ENCODE results near the gene RPL18.
A peak's percentile ranks its signal among the peaks of the same experiment; 100 is the strongest.

Gene RPL18

DNA sequence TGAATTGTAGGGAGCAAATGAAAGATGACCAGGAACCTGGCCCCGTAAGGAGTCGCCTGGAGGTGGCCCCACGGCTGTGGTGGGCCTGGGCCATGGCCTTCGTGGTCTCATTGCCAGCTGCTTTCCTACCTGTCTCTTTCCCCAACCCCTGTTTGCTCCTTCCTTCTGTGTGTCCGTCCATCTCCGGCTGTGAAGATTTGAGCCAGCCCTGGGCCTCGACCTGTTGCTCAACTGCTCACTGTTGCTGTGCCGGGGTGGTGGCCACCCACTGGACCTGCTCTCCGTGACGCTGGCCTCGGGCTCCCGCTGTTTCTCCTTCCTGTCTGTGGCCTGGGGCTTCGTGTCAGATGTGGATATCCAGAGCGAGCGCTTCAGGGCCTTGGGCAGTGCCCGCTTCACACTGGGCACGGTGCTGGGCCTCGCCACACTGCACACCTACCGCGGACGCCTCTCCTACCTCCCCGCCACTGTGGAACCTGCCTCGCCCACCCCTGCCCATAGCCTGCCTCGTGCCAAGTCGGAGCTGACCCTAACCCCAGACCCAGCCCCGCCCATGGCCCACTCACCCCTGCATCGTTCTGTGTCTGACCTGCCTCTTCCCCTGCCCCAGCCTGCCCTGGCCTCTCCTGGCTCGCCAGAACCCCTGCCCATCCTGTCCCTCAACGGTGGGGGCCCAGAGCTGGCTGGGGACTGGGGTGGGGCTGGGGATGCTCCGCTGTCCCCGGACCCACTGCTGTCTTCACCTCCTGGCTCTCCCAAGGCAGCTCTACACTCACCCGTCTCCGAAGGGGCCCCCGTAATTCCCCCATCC, 9.7 kb upstream of the RPL18 start:
- Histone ChIP-seq H3K4me1 (ENCODE audit: insufficient read depth, low read length) (peaks cover 30% of the 10 kb centered on the region), H3K4me3 (ENCODE audit: low read depth in 1 of 2, low read length in 2 of 2) (no peak overlapping the region), H3K27ac (ENCODE audit: low read length) (no peak overlapping the region), H3K79me2 (ENCODE audit: insufficient read depth, low read length) (peaks cover 22% of the 10 kb centered on the region), H2AFZ (ENCODE audit: low read depth, low read length) (no peak overlapping the region), H4K20me1 (ENCODE audit: insufficient read depth, low read length) (peaks cover 11% of the 10 kb centered on the region), H3K4me2 (ENCODE audit: insufficient read depth, low read length) (no peak overlapping the region), H3K9ac (ENCODE audit: low read depth, low read length) (no peak overlapping the region), H3K36me3 (ENCODE audit: insufficient read depth, low read length) (peaks cover 73% of the 10 kb centered on the region), H3K9me3 (ENCODE audit: insufficient read depth, low read length, severe bottlenecking) (no peaks in the 10 kb centered on the region), H3K27me3 (ENCODE audit: insufficient read depth, low read length, poor library complexity) (no peaks in the 10 kb centered on the region)
- TF ChIP-seq, protein P1, sequence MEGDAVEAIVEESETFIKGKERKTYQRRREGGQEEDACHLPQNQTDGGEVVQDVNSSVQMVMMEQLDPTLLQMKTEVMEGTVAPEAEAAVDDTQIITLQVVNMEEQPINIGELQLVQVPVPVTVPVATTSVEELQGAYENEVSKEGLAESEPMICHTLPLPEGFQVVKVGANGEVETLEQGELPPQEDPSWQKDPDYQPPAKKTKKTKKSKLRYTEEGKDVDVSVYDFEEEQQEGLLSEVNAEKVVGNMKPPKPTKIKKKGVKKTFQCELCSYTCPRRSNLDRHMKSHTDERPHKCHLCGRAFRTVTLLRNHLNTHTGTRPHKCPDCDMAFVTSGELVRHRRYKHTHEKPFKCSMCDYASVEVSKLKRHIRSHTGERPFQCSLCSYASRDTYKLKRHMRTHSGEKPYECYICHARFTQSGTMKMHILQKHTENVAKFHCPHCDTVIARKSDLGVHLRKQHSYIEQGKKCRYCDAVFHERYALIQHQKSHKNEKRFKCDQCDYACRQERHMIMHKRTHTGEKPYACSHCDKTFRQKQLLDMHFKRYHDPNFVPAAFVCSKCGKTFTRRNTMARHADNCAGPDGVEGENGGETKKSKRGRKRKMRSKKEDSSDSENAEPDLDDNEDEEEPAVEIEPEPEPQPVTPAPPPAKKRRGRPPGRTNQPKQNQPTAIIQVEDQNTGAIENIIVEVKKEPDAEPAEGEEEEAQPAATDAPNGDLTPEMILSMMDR (IDR thresholded peaks at IDR 0.05; ENCODE audit: borderline replicate concordance, extremely low read depth, low read length, poor library complexity, severe bottlenecking) = no peak
- no peak for TF ChIP-seq EZH2 (IDR thresholded peaks at IDR 0.05; ENCODE audit: borderline replicate concordance, low read depth, low read length, severe bottlenecking)
- ATAC-seq (ENCODE audit: insufficient read depth, low read depth) (no peak), DNase-seq (peak; percentile 10)

DNA sequence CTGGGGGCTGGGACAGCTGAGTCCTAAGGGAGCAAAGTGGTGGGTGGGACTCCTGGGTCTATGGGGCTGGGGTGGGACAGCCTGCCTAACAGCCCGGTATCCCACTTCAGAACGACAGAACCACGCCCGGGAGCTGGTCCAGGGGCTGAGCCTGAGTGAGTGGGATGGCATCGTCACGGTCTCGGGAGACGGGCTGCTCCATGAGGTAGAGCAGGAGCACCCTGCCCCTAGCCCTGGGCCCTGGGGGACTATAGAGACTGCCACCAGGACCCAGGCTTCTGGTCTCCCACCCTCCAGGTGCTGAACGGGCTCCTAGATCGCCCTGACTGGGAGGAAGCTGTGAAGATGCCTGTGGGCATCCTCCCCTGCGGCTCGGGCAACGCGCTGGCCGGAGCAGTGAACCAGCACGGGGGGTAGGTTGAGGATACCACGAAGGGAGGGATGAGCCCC, 8.9 kb upstream of the RPL18 start:
- Histone ChIP-seq H3K79me2 (ENCODE audit: insufficient read depth, low read length) (peaks cover 28% of the 10 kb centered on the region), H3K27ac (ENCODE audit: low read length) (no peak overlapping the region), H3K27me3 (ENCODE audit: insufficient read depth, low read length, poor library complexity) (no peaks in the 10 kb centered on the region), H3K4me1 (ENCODE audit: insufficient read depth, low read length) (peaks cover 30% of the 10 kb centered on the region), H2AFZ (ENCODE audit: low read depth, low read length) (no peak overlapping the region), H4K20me1 (ENCODE audit: insufficient read depth, low read length) (peaks cover 11% of the 10 kb centered on the region), H3K9me3 (ENCODE audit: insufficient read depth, low read length, severe bottlenecking) (no peaks in the 10 kb centered on the region), H3K9ac (ENCODE audit: low read depth, low read length) (no peak overlapping the region), H3K4me2 (ENCODE audit: insufficient read depth, low read length) (no peak overlapping the region), H3K36me3 (ENCODE audit: insufficient read depth, low read length) (peaks cover 68% of the 10 kb centered on the region), H3K4me3 (ENCODE audit: low read depth in 1 of 2, low read length in 2 of 2) (no peak overlapping the region)
- DNase-seq = no peak
- ATAC-seq (ENCODE audit: insufficient read depth, low read depth) = no peak
- TF ChIP-seq EZH2 (IDR thresholded peaks at IDR 0.05; ENCODE audit: borderline replicate concordance, low read depth, low read length, severe bottlenecking) = no peak
- TF ChIP-seq, protein P1 (IDR thresholded peaks at IDR 0.05; ENCODE audit: borderline replicate concordance, extremely low read depth, low read length, poor library complexity, severe bottlenecking) = no peak

DNA sequence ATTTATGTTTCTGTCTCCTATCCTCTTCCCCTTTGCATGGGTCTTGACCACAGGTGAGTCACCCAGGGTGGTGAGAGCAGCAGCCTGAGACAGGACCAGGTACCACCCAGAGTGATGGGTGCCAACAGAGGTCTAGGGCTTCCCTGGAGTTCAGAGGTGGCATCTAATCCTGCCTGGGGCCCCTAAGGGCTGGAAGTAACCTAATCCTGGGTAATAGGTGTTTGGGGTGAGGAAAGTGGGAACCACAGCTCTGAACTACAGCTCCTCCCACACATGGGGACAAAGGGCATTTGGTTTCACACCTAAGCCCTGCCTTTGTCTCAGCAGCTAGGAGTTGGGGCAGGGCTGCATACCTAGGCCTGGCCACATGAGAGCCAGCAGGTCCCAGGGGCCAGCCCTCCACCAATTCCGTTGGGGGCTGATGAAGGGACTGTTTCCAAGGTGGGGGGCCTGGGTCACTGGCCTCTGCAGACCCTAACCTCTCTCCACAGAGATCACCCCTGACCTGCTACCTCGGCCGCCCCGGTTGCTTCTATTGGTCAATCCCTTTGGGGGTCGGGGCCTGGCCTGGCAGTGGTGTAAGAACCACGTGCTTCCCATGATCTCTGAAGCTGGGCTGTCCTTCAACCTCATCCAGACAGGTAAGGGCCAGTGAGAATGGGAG, 8.4 kb upstream of the RPL18 start:
- Histone ChIP-seq H4K20me1 (ENCODE audit: insufficient read depth, low read length) (peaks cover 11% of the 10 kb centered on the region), H3K9ac (ENCODE audit: low read depth, low read length) (no peak overlapping the region), H3K4me1 (ENCODE audit: insufficient read depth, low read length) (peaks cover 31% of the 10 kb centered on the region), H2AFZ (ENCODE audit: low read depth, low read length) (no peak overlapping the region), H3K79me2 (ENCODE audit: insufficient read depth, low read length) (peaks cover 30% of the 10 kb centered on the region), H3K27ac (ENCODE audit: low read length) (no peak overlapping the region), H3K4me2 (ENCODE audit: insufficient read depth, low read length) (no peak overlapping the region), H3K9me3 (ENCODE audit: insufficient read depth, low read length, severe bottlenecking) (no peaks in the 10 kb centered on the region), H3K27me3 (ENCODE audit: insufficient read depth, low read length, poor library complexity) (no peaks in the 10 kb centered on the region), H3K36me3 (ENCODE audit: insufficient read depth, low read length) (peaks cover 65% of the 10 kb centered on the region), H3K4me3 (ENCODE audit: low read depth in 1 of 2, low read length in 2 of 2) (no peak overlapping the region)
- ATAC-seq (ENCODE audit: insufficient read depth, low read depth) = no peak
- no peak for DNase-seq
- TF ChIP-seq, protein P1 (IDR thresholded peaks at IDR 0.05; ENCODE audit: borderline replicate concordance, extremely low read depth, low read length, poor library complexity, severe bottlenecking) = no peak
- TF ChIP-seq EZH2 (IDR thresholded peaks at IDR 0.05; ENCODE audit: borderline replicate concordance, low read depth, low read length, severe bottlenecking) = no peak

Measured in DND-41 (cell line).